Adrenal gland (tissue), 12 donors: Measurements from ENCODE around the gene SHISAL1. TPM values are rescaled to one million over a fixed set of nuclear protein-coding genes. Genes with fewer than 3 reads are reported as not detected.

Experiments
- DNase-seq, 7 donors: peaks; one replicate each; pipeline ENCODE4 v3.0.0-alpha.2; 2019 to 2020
- H3K27ac ChIP-seq, 5 donors: fragments of 200-600 bp; sonication (generic) in 4 of 5; 1 replicate in 3 of 5; 2 replicates in 2 of 5; pipeline versions ENCODE4 v1.5.1 to v1.8.0; 2016 to 2020; ENCODE audit warnings: mild to moderate bottlenecking in 1 of 5
- H3K27me3 ChIP-seq: fragments of 200-600 bp; 2 replicates; pipeline ENCODE4 v1.8.0; 2021
- H3K36me3 ChIP-seq, 2 donors: fragments of 200-600 bp; replicated peaks in 1 of 2; 1 replicate in 1 of 2; 2 replicates in 1 of 2; pipeline versions ENCODE4 v1.5.1 to v1.8.0; 2018 to 2022
- H3K4me1 ChIP-seq, 2 donors: fragments of 200-600 bp; replicated peaks in 1 of 2; 1 replicate in 1 of 2; 2 replicates in 1 of 2; pipeline versions ENCODE4 v1.5.1 to v1.8.0; 2018 to 2021
- H3K4me3 ChIP-seq, 4 donors: fragments of 200-600 bp; sonication (generic) in 3 of 4; one replicate each; pipeline ENCODE4 v1.5.1; 2016 to 2018
- H3K9me3 ChIP-seq, 3 donors: fragments of 200-600 bp; sonication (generic) in 1 of 3; replicated peaks in 1 of 3; 1 replicate in 2 of 3; 2 replicates in 1 of 3; pipeline versions ENCODE4 v1.5.1 to v1.8.0; 2016 to 2021
- POLR2A ChIP-seq, 2 donors: fragments of 450-650 bp; IDR thresholded peaks; one replicate each; pipeline ENCODE4 v1.6.1; 2017; ENCODE audit warnings: antibody characterized with exemption in 2 of 2, mild to moderate bottlenecking in 2 of 2, moderate library complexity in 1 of 2
- WGBS, 4 donors: extraction: QIAGEN DNeasy Blood & Tissue Kit in 2 of 4; methylation state at CpG; one replicate each; pipeline versions ENCODE4 v1.1.5 to v1.1.7; 2013 to 2017; 5-methylcytosine and 5-hydroxymethylcytosine counted together
- intact Hi-C, 2 donors: fragments of 100-400 bp; cut with DNase I; formaldehyde crosslinking; loops; one replicate each; pipeline versions ENCODE4 v1.14.1 to v1.15.0; 2022 to 2023
- polyA plus RNA-seq, 3 donors: library from polyadenylated mRNA; stranded (reverse); fragments of 200-250 nt in 2 of 3; fragments of 350-450 nt in 1 of 3; fragmentation: Illumina TruSeq in 1 of 3; extraction: RNeasy Lipid Tissue Mini Kit (QIAGEN cat#74804) in 1 of 3; gene quantifications; one replicate each; pipeline ENCODE4 v1.2.3, GENCODE V29; 2013 to 2014
- total RNA-seq, 9 donors: library from RNA; depleted of rRNA in 4 of 9; stranded (reverse); fragments of >200 nt in 4 of 9; fragments of 120-200 nt in 1 of 9; fragmentation: NEBNext Ultra II Directional in 1 of 9; extraction: Animal tissue kit (Norgen Biotek cat#: 25700) in 1 of 9; gene quantifications; one replicate each; pipeline versions ENCODE4 v1.1.0 to v1.2.4, GENCODE V29; 2013 to 2023
- TF ChIP-seq, protein P1 (sequence below), 6 experiments: fragments of 450-650 bp in 4 of 6; fragments of 200-600 bp in 2 of 6; sonication (generic) in 1 of 6; IDR thresholded peaks; 1 replicate in 5 of 6; 2 replicates in 1 of 6; pipeline versions ENCODE4 v1.5.1 to v1.8.0; 2016 to 2021; ENCODE audit warnings: antibody characterized with exemption in 6 of 6, mild to moderate bottlenecking in 2 of 6, moderate library complexity in 1 of 6
- donor health status: healthy with polysubstance abuse.
- donor health status: Bipolar disorder and iron deficiency.
- donor health status: DM: yes; HTN: yes; CAD: no.
- donor health status: DM: no; HTN: no; CAD: no.
- donor health status: DM: no; HTN: no; CAD: no.
- donor health status: DM: yes; HTN: yes; CAD: no.

Gene SHISAL1
- total and polyA plus RNA-seq, 12 donors: 0.33 to 2.4 (median 1.0) TPM

GRCh38 chr22:44256085-44256484, 56.7 kb downstream of the SHISAL1 start:
- H3K4me1 ChIP-seq: no peaks in the 10 kb centered on the region
- intact Hi-C loops: no loop called here
- no peaks in the 10 kb centered on the region for H3K36me3 ChIP-seq
- no peak overlapping the region for H3K27ac ChIP-seq
- H3K9me3 ChIP-seq: no peaks in the 10 kb centered on the region
- H3K4me3 ChIP-seq: no peak overlapping the region
- TF ChIP-seq, protein P1, sequence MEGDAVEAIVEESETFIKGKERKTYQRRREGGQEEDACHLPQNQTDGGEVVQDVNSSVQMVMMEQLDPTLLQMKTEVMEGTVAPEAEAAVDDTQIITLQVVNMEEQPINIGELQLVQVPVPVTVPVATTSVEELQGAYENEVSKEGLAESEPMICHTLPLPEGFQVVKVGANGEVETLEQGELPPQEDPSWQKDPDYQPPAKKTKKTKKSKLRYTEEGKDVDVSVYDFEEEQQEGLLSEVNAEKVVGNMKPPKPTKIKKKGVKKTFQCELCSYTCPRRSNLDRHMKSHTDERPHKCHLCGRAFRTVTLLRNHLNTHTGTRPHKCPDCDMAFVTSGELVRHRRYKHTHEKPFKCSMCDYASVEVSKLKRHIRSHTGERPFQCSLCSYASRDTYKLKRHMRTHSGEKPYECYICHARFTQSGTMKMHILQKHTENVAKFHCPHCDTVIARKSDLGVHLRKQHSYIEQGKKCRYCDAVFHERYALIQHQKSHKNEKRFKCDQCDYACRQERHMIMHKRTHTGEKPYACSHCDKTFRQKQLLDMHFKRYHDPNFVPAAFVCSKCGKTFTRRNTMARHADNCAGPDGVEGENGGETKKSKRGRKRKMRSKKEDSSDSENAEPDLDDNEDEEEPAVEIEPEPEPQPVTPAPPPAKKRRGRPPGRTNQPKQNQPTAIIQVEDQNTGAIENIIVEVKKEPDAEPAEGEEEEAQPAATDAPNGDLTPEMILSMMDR (IDR thresholded peaks at IDR 0.05): no peak
- TF ChIP-seq POLR2A (IDR thresholded peaks at IDR 0.05): no peak
- peak in 2 of 7 donors; percentile 2 to 6 for DNase-seq
- 80 to 87% (median 82%) methylated on average over 6 of the region's 6 CpGs for WGBS, 4 donors
- no peaks in the 10 kb centered on the region for H3K27me3 ChIP-seq

- Histone ChIP-seq H3K27me3 (no peaks in the 10 kb centered on the region), H3K4me3 (no peak overlapping the region), H3K9me3 (no peaks in the 10 kb centered on the region), H3K27ac (no peak overlapping the region), H3K4me1 (no peaks in the 10 kb centered on the region), H3K36me3 (no peaks in the 10 kb centered on the region)
- intact Hi-C loops: no loop called here
- 81 to 92% (median 85%) methylated on average over 2 of the region's 2 CpGs for WGBS, 4 donors
- DNase-seq: peak in 1 of 7 donors; percentile 7
- TF ChIP-seq, protein P1 (IDR thresholded peaks at IDR 0.05): no peak
- no peak for TF ChIP-seq POLR2A (IDR thresholded peaks at IDR 0.05)
Observed at GRCh38 chr22:44254811-44255210, 57.9 kb downstream of the SHISAL1 start.

- Histone ChIP-seq H3K4me3 (no peak overlapping the region), H3K27me3 (no peaks in the 10 kb centered on the region), H3K27ac (no peak overlapping the region), H3K4me1 (no peaks in the 10 kb centered on the region), H3K36me3 (no peaks in the 10 kb centered on the region), H3K9me3 (no peaks in the 10 kb centered on the region)
- intact Hi-C loops: no loop called here
- 79 to 94% (median 88%) methylated on average over 3 to 12 of the region's 12 CpGs for WGBS, 4 donors
- no peak for TF ChIP-seq POLR2A (IDR thresholded peaks at IDR 0.05)
- TF ChIP-seq, protein P1 (IDR thresholded peaks at IDR 0.05): no peak
- DNase-seq: peak in 1 of 7 donors; percentile 14
Observed at GRCh38 chr22:44249376-44250147, 63.2 kb downstream of the SHISAL1 start.

DNA sequence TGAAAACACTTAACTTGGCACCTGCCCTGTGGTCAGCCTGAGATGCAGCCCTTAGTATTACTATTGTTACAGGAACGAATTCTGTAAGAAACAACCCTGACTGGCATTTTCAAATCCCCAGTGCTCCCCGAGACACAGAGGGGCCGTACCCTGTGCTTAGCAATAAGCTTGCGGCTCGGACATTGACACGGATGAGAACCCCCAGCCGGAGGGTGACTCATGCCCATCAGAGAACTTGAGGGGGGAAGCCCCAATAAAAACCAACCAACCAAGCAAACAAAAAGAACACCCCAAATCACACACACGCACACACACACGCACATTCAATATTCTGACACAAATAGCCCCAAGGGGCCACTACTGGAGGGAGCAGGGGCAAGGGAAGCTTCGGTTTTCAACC, 63.8 kb downstream of the SHISAL1 start:
- Histone ChIP-seq H3K4me3 (no peak overlapping the region), H3K36me3 (no peaks in the 10 kb centered on the region), H3K27ac (no peak overlapping the region), H3K4me1 (no peaks in the 10 kb centered on the region), H3K27me3 (no peaks in the 10 kb centered on the region), H3K9me3 (no peaks in the 10 kb centered on the region)
- no peak for TF ChIP-seq POLR2A (IDR thresholded peaks at IDR 0.05)
- TF ChIP-seq, protein P1 (IDR thresholded peaks at IDR 0.05): no peak
- peak in 1 of 7 donors; percentile 18 for DNase-seq
- intact Hi-C loops: no loop called here
- 87 to 94% (median 93%) methylated on average over 7 to 10 of the region's 10 CpGs for WGBS, 4 donors
